ENCODE results near the gene CORO2B. TPM values are rescaled to one million over a fixed set of nuclear protein-coding genes. Genes with fewer than 3 reads are reported as not detected.

Gene CORO2B
- total RNA-seq, 1 experiment from 2014 or later, result not detected

- in situ Hi-C loops (cut with HindIII; ENCODE audit: low sequenced_read_pairs), result no loop called here
- DNase-seq (ENCODE audit: low spot score), result no peak
Observed at GRCh38 chr15:68567345-68567744, 11.4 kb upstream of the CORO2B start.

GRCh38 chr15:68570974-68571373 lies 7.8 kb upstream of the CORO2B start:
- no peak for DNase-seq (ENCODE audit: low spot score)
- in situ Hi-C loops (cut with HindIII; ENCODE audit: low sequenced_read_pairs), result no loop called here

DNA sequence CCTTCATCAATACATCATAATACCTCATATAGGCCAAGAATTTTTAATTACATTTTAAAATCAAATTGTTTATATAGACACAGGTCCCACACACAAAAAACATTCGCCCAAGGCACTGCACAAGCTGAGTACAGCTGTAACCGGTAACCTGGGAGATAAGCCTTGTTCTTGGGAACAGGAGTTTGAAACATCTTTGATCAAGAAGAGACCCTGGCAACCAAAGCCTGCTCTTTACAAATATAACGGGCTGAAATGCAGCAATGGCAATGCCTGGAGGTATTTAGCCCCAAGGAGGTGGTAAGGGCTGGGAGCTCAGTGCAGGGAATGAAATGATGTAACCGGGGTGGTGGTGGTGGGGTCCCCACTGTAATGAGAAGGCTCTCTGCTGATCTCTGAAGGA lies 7.2 kb upstream of the CORO2B start:
- in situ Hi-C loops (cut with HindIII; ENCODE audit: low sequenced_read_pairs), result no loop called here
- no peak for DNase-seq (ENCODE audit: low spot score)

DNA sequence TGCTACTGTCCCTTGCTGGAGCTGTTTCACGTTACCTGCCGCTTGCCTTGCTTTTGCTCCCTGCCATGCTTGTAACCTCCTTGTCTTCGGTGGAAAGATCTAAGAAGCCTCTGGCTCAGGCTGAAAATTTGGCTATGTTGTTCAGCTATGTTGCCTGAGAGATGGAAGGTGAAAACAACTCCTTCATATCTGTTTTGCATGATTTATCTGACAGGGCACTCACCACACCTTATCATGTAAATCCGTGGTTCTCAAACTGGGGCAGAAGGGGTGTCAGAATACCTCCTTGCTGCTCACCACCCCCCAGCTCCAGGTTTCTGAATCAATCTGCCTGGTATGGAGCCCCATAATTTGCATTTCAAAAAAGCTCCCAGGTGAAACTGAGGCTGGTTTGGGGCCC lies 6.5 kb upstream of the CORO2B start:
- in situ Hi-C loops (cut with HindIII; ENCODE audit: low sequenced_read_pairs), result no loop called here
- DNase-seq (ENCODE audit: low spot score), result no peak

DNA sequence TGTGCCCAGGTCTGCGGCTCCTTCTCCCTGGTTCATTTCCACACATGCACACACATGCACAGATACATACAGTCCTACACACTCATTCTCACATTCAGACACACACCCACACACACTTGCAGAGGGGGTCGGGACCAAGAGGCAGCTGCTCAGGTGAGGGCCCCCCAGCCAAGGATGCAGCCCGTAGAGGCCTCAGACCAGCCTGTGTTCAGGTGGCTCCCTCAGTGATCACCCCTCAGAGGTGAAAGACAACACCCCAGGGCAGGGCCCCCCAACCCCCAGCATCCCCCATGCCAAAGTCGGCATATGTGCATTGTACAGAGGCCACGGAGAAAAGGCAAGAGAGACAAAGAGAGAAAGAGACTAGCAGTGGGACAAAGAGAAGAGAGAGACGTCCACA lies 5.9 kb upstream of the CORO2B start:
- in situ Hi-C loops (cut with HindIII; ENCODE audit: low sequenced_read_pairs), result no loop called here

GRCh38 chr15:68574046-68574445 lies 4.7 kb upstream of the CORO2B start:
- in situ Hi-C loops (cut with HindIII; ENCODE audit: low sequenced_read_pairs), result no loop called here

More for the DNA sequence above, 5.9 kb upstream of the CORO2B start:
- no peak for DNase-seq (ENCODE audit: low spot score)

DNA sequence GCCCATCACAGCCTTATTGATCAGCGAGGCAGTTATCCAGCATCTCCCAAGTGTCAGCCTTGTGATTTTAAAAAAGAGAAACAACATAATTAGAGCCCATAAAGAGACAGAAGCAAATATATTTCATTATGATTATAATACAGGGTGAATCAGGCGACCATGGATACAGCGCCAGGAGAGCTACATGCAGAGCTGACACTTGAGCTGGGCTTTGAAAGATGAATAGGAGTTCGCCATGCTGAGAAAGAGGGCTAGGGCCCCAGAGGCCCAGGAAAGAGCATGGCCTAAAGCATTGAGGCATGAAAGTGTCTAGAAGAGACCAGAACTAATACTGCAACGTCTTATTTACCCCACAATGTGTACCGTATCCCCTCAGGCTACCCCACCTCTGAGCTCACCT lies 4.2 kb upstream of the CORO2B start:
- in situ Hi-C loops (cut with HindIII; ENCODE audit: low sequenced_read_pairs), result no loop called here
- DNase-seq (ENCODE audit: low spot score), result no peak

More at GRCh38 chr15:68574046-68574445, 4.7 kb upstream of the CORO2B start:
- DNase-seq (ENCODE audit: low spot score), result no peak

- in situ Hi-C loops (cut with HindIII; ENCODE audit: low sequenced_read_pairs), result no loop called here
- peak; percentile 79 for DNase-seq (ENCODE audit: low spot score)
Observed at GRCh38 chr15:68576235-68576892, 2.4 kb upstream of the CORO2B start.

DNA sequence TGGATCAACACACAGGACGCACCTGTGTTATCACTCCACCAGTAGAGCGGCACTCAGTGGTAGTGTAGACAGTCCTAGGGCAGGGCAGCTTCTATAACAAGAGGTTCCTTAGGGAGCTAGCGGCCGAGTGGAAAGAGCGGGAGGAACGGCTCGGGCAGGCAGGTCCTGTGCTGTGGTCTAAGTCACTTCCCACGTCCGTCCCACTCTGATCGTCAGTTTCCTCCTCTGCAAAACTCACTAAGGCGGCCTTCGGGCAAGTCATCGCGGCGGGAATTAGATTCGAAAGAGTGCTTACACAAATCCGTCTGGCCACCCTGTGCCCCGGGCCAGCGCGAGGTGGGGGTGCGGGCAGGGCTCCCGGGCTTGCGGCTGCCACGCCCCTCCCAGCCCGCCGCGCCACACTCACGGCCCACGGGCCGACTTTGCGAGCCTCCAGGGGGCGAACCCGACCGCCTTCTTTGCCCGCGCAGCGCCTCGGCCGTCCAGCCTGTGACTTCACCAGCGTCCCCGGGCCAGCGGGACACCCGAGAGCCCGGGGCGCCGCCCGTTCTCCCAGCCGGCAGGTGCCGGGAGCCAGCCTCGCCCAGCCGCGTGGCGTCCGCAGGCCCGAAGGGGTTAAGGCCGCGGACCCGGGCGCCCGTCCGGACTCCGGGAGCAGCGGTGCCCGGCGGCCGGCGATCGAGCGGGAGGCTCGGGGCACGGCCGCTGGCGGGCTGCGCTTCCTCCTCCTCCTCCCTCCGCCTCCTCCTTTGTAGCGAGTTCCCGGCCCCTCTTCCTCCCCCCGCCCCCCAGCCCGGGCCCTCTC lies 416 bp upstream of the CORO2B start:
- peak; percentile 79 for DNase-seq (ENCODE audit: low spot score)
- in situ Hi-C loops (cut with HindIII; ENCODE audit: low sequenced_read_pairs), result no loop called here

DNA sequence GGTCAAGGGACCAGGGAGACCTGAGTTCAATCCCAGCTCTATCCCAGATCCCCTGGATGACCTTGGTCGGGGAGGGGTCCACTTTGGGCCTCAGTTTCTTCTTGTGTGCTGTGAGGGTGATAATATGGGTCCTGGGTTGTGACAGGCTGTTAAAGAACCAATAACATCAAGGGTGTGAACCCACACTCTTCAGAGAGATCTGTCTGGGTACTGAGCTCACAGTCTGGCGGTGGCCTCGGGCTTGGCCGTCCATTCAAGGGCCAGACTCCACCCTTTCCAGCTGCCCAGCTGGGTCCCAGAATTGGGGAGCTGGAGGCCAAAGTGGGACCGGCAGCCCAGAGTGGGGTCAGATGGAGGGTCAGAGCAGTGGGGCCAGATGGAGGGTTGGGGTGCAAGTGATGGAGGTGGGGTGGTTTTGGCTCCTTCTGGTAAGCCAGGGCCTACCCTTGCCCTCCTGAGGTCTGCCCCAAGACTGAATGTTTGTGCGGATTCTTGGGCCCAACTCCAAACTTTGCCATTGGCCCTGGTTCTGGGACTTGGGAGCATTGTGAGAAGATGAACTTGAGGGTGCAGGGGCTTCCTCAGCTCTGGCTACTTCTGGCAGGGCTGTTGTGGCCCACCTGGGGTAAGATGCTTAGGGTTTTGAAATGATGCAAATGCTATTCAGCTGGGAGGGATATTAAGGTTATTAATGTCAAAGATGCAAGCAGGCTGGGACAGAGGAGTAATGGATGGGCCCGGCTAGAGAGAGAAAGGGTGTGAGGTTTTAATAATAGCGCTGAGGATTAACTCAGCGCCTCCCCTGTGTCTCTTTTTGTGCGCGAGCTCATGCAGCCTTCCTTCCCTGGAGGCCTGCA lies 1.5 kb downstream of the CORO2B start:
- in situ Hi-C loops (cut with HindIII; ENCODE audit: low sequenced_read_pairs), result no loop called here
- DNase-seq (ENCODE audit: low spot score), result peak; percentile 58

DNA sequence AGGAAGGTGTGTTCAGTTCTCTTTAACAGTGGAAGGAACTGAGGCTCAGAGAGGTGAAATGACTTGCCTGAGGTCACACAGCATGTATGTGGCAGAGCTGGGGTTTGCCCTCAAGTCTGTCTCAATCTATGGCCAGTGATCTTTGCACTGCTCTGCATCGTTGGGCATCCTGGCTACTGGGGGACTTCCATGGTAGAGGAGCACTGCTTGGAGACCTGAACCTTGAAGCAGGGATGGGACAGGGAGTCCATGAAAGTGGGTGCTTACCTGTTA lies 2.0 kb downstream of the CORO2B start:
- in situ Hi-C loops (cut with HindIII; ENCODE audit: low sequenced_read_pairs), result no loop called here
- DNase-seq (ENCODE audit: low spot score), result peak; percentile 46

- peak; percentile 68 for DNase-seq (ENCODE audit: low spot score)
- in situ Hi-C loops (cut with HindIII; ENCODE audit: low sequenced_read_pairs), result no loop called here
Observed at GRCh38 chr15:68581725-68582124, 2.9 kb downstream of the CORO2B start.

- in situ Hi-C loops (cut with HindIII; ENCODE audit: low sequenced_read_pairs), result no loop called here
- no peak for DNase-seq (ENCODE audit: low spot score)
Observed at GRCh38 chr15:68582236-68582635, 3.4 kb downstream of the CORO2B start.

GRCh38 chr15:68582864-68583263 lies 4.1 kb downstream of the CORO2B start:
- DNase-seq (ENCODE audit: low spot score), result peak; percentile 38
- in situ Hi-C loops (cut with HindIII; ENCODE audit: low sequenced_read_pairs), result no loop called here

- DNase-seq (ENCODE audit: low spot score), result peak; percentile 37
- in situ Hi-C loops (cut with HindIII; ENCODE audit: low sequenced_read_pairs), result no loop called here
Observed at GRCh38 chr15:68583321-68583720, 4.5 kb downstream of the CORO2B start.

- DNase-seq (ENCODE audit: low spot score), result peak; percentile 67
- in situ Hi-C loops (cut with HindIII; ENCODE audit: low sequenced_read_pairs), result no loop called here
Observed at GRCh38 chr15:68583936-68584755, 5.4 kb downstream of the CORO2B start.

- in situ Hi-C loops (cut with HindIII; ENCODE audit: low sequenced_read_pairs), result no loop called here
- DNase-seq (ENCODE audit: low spot score), result no peak
Observed at GRCh38 chr15:68584756-68585573, 6.2 kb downstream of the CORO2B start.

- no peak for DNase-seq (ENCODE audit: low spot score)
- in situ Hi-C loops (cut with HindIII; ENCODE audit: low sequenced_read_pairs), result no loop called here
Observed at GRCh38 chr15:68585574-68586273, 6.9 kb downstream of the CORO2B start.
